ENCODE data around the gene ZNF331.

Gene ZNF331

DNA sequence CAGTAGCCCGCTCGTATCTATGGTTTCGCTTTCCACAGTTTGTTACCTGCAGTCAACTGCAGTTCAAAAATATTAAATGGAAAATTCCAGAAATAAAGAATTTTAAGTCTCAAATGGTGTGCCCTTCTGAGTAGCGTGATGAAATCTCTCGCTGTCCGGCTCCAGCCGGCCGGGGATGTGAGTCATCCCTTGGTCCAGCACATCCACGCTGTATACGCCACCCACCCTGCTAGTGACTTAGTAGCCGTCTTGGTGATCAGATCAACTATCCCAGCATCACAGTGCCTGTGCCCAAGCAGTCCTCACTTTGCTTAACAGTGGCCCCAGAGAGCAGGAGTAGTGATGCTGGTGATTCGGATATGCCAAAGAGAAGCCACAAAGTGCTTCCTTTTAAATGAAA is 40.0 kb downstream of the ZNF331 start:
- no peak for DNase-seq

DNA sequence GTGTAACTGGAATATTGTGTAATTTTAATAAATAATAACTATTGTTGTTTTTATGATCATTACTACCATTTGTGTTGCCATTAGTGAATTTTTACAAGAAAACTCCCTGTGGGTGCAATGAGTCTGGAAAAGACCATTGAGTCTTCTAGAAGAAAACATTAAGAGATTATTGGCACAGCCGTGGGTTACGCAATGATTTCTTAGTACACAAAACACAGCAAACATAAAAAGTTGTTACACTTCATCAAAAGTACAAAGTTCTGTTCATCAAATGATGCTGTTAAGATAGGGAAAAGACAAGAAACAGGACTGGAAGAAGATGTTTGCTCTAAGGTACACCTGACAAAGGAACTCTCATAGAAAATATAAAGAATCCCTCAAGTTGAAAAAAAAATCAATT is 41.6 kb downstream of the ZNF331 start:
- DNase-seq = no peak

- no peak for DNase-seq
Observed at GRCh38 chr19:53580871-53581835, 43.2 kb downstream of the ZNF331 start.

DNA sequence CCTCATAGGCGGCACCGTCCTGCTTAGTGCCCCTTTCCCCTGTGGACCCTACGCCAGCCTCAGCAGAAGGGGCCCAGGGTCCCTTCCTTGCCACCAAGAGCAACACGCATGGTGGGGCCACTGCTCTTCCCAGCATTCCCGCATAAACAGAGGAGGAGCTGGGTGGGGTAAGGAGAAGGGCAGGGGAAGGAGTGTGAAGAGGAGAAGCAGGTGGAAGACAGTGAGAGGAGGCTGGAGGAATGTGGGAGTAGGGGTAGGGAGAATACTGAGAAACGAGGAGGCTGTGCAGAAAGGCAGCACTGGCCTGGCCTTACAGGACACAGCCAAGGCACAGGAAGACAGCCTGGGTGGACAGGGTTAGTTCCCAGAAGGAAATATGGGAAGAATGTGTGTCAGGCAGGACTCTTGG is 43.9 kb downstream of the ZNF331 start:
- no peak for DNase-seq

- DNase-seq = no peak
Observed at GRCh38 chr19:53583181-53583580, 45.2 kb downstream of the ZNF331 start.

GRCh38 chr19:53586277-53586691 is 48.3 kb downstream of the ZNF331 start:
- DNase-seq = no peak

- no peak for DNase-seq
Observed at GRCh38 chr19:53594811-53595509, 57.0 kb downstream of the ZNF331 start.

DNA sequence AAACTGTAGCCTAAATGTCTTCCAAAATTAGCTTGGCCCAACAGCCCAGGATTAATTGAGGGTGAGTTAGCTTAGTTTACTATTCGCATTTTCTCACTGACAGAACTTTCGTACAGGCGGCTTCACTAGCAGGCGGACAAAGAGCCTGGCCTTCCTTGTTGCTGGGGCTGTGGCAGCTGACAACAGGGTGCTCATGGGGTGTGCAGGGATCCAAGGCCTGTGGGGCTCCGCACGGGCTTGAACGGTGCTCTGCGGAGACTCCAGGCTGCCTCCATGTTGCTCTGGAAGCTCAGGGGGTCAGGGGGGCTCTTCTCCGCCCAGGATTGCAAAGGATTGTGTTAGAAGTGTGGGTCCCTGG is 57.5 kb downstream of the ZNF331 start:
- no peak for DNase-seq

DNA sequence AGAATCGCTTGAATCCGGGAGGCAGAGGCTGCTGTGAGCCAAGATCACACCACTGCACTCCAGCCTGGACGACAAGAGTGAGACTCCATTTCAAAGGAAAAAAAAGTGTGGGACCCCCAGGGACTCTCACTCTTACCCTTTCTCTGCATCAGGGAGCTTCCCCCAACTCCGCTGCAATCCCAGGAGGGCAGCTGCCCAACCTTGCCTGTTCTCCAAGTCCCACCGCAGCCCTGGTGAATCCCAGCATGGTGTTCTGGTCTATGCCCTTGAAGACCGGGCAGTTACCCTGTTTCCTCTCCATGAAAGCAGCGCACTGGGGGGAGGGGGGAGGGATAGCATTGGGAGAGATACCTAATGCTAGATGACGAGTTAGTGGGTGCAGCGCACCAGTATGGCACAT is 58.1 kb downstream of the ZNF331 start:
- DNase-seq = no peak

GRCh38 chr19:53597023-53597422 is 59.1 kb downstream of the ZNF331 start:
- DNase-seq = no peak

GRCh38 chr19:53598361-53598760 is 60.4 kb downstream of the ZNF331 start:
- no peak for DNase-seq

DNA sequence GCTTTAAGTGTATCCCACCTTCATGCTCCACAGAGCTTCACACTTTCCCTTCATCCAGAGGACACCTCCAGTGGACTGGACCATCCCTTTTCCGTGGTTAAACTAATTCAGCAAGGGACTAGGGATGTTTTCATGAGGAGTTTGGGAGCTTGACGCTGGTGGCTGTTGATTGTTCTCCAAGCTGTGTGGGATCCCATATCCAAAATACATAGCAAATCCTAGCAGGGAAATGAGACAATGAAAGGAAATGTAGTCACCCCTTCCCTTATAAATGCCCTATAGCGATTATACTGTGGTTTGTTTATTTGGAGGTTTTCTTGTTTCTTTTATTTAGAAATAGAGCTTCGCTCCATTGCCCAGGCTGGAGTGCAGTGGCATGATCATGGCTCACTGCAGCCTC is 62.3 kb downstream of the ZNF331 start:
- DNase-seq = no peak

DNA sequence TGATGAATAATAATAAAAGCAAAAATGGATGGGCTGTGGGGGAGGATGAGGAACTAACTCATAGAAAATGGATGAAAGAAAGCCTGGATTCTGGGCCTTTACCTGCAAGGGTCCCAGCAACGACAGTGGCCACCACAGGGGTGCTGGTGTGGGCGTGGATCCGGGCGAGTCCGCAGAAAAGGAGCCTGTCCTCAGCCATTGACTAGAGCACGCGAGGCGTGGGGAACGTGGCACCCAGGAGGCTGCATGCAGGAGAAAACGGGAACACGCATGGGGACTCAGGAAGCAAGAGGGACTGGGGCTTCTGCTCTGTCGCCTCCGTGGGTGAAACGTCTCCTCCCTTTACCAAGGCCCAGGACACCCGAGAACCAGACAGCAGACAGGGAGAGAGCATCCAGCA is 68.1 kb downstream of the ZNF331 start:
- DNase-seq = no peak

- no peak for DNase-seq
Observed at GRCh38 chr19:53608381-53608780, 70.4 kb downstream of the ZNF331 start.

DNA sequence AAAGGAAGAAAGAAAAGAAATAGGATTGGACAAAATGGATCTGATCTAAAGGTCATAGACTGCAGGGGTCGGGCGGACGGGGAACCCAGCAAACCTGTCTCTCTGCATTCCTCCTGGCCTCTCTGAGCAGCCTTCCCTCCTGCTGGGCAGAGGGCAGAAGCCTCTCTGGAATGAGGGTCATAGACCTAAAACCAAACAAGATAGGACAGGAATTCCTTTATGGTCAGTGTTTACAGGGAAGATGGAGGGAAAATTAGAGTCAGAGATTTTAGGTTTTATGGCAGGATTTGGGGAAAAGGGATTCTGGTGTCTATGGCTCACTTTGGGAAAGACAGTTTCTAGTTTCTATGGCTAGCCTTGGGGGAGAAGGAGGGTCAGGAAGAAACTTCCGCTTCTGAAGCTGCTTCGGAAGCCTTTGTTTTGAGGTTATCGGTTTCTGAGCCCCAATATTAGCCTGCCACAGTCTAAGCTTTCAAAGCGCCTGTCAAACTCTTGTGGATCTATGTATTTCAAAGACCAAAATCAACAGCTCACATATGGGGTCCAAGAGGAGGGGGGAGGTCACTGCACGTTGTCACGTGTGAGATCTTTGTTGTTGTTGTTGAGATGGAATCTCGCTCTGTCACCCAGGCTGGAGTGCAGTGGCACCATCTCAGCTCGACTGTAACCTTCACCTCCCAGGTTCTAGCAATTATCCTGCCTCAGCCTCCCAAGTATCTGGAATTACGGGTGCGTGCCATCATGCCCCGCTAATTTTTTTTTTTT is 75.0 kb downstream of the ZNF331 start:
- DNase-seq = no peak

- DNase-seq = no peak
Observed at GRCh38 chr19:53621885-53622740, 84.2 kb downstream of the ZNF331 start.

GRCh38 chr19:53624771-53625545 is 87.0 kb downstream of the ZNF331 start:
- DNase-seq = no peak

GRCh38 chr19:53626486-53626885 is 88.5 kb downstream of the ZNF331 start:
- DNase-seq = no peak

DNA sequence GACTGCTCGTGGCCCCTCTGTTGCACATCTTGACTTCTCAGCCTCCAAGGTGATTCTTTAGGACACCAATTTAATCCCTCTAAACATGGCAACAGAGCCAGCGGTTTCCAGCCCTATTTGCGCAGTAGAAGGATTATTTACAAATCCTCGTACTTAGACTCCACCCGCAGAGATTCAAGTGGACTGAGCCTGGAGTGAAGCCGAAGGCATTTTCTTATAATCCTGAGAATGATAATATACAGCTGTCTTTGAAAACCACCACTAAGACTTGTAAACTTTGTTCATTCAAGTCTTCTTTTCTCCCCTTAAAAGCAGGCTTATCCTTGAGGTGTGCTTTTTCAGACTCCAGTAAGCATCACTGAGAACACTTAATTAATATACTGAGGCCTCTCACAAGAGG is 89.0 kb downstream of the ZNF331 start:
- DNase-seq = no peak
